IMR-90 (cell line): Measurements from ENCODE around the gene CFP.

Source experiments
- CEBPB ChIP-seq: IDR thresholded peaks from 2 replicates; pipeline ENCODE4 v1.6.1; 2012; ENCODE audit warnings: low read depth, low read length, improper control_type of control experiment
- CTCF ChIP-seq: conservative IDR thresholded peaks from 2 replicates; pipeline ENCODE4 v1.5.1; 2012; ENCODE audit warnings: mild to moderate bottlenecking, low read depth, low read length, improper control_type of control experiment
- ELK1 ChIP-seq: fragments of 150-350 bp; IDR thresholded peaks from 2 replicates; pipeline ENCODE4 v1.6.1; 2016; ENCODE audit warnings: low read depth, mild to moderate bottlenecking, low read length, moderate library complexity, borderline replicate concordance
- MAFK ChIP-seq: IDR thresholded peaks from 2 replicates; pipeline ENCODE4 v1.6.1; 2012; ENCODE audit warnings: low read depth, low read length, improper control_type of control experiment
- MAZ ChIP-seq: IDR thresholded peaks from 2 replicates; pipeline ENCODE4 v1.6.1; 2012; ENCODE audit warnings: low read depth, mild to moderate bottlenecking, low read length, improper control_type of control experiment, moderate library complexity, borderline replicate concordance
- MXI1 ChIP-seq: IDR thresholded peaks from 2 replicates; pipeline ENCODE4 v1.6.1; 2012; ENCODE audit warnings: low read depth, mild to moderate bottlenecking, low read length, moderate library complexity, borderline replicate concordance
- POLR2A ChIP-seq: IDR thresholded peaks from 2 replicates; pipeline ENCODE4 v1.6.1; 2012; ENCODE audit warnings: mild to moderate bottlenecking, low read depth, low read length
- RAD21 ChIP-seq: IDR thresholded peaks from 2 replicates; pipeline ENCODE4 v1.6.1; 2012; ENCODE audit warnings: low read length, improper control_type of control experiment
- RFX5 ChIP-seq: IDR thresholded peaks from 2 replicates; pipeline ENCODE4 v1.8.0; 2012; ENCODE audit warnings: low read depth, mild to moderate bottlenecking, low read length, moderate library complexity
- SMC3 ChIP-seq: fragments of 150-350 bp; IDR thresholded peaks from 2 replicates; pipeline ENCODE4 v1.6.1; 2016; ENCODE audit warnings: low read depth, mild to moderate bottlenecking, antibody characterized with exemption, low read length, moderate library complexity
- USF2 ChIP-seq: fragments of 150-350 bp; IDR thresholded peaks from 2 replicates; pipeline ENCODE4 v1.6.1; 2017; ENCODE audit warnings: mild to moderate bottlenecking, antibody characterized with exemption, low read length, low read depth

GRCh38 chrX:47610511-47610910 lies 19.2 kb downstream of the CFP start:
- TF ChIP-seq SMC3 (no peak), MAFK (no peak), CTCF (no peak), CEBPB (no peak), POLR2A (no peak), MAZ (no peak), ELK1 (no peak), MXI1 (no peak), USF2 (no peak), RFX5 (no peak), RAD21 (no peak)
